GM18868 (cell line): Measurements from ENCODE around the gene KLHL30.

ENCODE experiments used
- ATAC-seq: cut with Tn5 transposase; IDR thresholded peaks from one replicate; pipeline ENCODE4 v1.9.1; 2021; ENCODE audit warnings: mild to moderate bottlenecking, moderate library complexity; ENCODE audit not compliant: unreplicated experiment

Gene KLHL30

DNA sequence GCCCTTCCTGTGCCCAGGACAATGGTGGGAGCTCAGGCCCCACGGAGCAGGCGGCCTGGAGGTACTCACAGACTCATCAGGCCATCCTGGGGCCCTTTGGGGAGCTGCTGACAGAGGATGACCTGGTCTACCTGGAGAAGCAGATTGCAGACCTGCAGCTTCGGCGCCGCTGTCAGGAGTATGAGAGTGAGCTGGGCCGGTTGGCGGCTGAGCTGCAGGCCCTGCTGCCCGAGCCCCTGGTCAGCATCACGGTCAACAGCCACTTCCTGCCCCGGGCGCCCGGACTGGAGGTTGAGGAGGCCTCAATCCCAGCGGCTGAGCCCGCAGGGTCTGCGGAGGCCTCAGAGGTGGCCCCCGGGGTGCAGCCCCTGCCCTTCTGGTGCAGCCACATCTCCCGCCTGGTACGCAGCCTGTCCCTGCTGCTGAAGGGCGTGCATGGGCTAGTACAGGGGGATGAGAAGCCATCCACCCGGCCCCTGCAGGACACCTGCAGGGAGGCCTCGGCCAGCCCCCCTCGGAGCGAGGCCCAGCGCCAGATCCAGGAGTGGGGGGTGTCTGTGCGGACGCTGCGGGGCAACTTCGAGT is 8.3 kb upstream of the KLHL30 start:
- ATAC-seq: no peak

DNA sequence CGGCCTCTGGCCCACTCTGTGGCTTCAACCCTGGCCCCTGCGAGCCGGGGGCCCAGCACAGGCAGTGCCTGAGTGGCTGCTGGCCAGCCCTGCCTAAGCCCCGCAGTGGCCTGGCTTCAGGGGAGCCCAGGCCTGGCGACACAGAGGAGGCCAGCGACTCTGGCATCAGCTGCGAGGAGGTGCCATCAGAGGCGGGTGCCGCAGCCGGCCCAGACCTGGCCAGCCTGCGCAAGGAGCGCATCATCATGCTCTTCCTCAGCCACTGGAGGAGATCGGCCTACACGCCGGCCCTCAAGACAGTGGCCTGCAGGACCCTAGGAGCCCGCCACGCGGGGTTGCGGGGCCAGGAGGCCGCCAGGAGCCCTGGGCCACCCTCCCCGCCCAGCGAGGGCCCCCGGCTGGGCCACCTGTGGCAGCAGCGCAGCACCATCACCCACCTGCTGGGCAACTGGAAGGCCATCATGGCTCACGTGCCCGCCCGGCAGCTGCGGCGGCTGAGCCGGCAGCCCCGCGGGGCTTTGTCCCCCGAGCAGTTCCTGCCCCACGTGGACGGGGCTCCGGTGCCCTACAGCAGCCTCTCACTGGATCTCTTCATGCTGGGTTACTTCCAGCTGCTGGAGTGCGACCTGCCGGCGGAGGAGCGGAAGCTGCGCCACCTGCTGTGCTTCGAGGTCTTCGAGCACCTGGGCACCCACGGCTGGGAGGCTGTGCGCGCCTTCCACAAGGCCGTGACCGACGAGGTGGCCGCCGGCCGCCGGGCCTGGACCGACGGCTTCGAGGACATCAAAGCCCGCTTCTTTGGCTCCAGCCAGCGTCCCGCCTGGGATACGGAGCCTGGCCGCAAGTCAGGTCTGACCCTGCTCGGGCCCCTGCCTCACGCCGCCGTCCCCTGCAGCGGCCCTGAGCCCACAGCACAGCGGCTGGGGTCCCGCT is 7.5 kb upstream of the KLHL30 start:
- ATAC-seq: no peak

DNA sequence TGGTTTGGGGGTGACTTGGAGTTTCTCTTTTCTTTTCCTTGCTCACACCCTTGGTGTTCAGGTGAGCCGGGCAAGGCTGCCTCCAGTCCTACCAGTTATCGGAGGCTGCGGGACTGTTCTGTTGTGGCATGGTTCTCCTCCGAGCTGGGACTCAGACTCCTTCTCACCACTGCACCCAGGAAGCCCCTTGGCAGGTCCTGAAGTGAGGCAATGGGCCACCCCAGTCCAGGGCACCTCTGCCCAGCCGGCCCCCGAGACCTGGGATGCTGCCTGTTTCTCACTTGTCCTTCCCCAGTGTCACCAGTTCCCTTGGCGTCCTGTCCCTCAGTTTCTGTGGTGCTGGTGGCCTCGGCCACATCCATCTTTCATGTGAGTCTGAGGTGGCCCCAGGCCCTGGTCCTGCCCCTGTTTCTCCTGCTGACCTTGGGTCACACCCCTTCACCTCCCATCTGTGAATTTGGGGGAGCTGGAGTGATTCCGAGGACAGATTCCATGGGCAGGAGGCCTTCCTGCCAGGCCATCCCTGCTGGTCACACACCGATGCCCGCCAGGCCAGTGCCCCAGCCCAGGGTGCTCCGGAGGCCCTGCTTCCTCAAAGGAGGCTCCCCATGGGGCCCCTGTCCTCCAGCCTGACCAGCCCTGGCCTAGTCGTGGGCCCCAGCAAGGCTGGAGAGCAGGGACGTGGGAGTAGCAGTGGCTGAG is 6.6 kb upstream of the KLHL30 start:
- no peak for ATAC-seq

DNA sequence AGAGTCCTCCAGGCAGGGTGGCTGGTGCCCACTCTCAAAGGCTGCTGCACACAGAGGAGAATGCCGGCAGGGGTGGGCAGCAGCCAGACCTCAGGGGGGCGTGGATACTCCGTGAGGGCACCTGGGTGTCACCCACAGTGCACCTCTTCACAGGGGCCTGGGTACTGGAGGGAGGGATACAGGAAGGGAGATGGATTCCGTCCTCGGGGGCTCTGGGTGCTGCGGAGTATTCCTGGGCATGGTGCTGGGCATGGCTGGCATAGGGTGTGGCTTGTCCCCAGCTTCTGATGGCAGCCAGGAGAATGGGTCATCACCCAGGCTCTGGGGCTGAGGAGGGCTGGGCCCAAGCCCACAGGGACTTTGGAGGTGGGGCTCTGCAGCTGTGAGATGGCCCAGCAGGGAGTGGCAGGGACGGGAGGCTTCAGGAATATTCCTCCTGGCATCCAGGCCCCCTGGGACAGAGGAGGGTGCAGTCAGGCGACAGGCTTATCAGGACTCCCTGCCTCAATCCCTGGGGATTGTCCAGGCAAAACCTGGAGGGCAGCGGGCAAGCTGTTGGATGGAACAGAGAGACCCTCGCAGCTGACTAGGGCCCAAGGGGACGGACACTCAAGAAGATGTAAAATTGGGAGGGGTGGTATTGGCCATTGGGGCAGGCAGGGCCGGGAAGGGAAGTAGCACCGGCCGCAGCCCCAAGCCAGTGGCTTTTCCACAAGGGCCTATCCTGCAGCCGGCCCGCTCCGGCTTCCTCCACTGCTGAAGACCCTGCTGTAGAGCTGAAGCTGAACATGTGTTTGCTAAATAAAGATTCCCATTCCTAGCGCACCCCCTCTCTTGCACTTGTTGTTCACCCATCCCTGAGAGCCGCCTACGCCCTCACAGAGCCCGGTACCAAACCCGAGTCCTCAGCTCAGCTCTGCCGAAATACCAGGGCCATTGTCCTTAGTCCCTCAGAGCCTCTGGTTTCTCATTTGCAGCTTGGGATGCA is 5.7 kb upstream of the KLHL30 start:
- no peak for ATAC-seq

DNA sequence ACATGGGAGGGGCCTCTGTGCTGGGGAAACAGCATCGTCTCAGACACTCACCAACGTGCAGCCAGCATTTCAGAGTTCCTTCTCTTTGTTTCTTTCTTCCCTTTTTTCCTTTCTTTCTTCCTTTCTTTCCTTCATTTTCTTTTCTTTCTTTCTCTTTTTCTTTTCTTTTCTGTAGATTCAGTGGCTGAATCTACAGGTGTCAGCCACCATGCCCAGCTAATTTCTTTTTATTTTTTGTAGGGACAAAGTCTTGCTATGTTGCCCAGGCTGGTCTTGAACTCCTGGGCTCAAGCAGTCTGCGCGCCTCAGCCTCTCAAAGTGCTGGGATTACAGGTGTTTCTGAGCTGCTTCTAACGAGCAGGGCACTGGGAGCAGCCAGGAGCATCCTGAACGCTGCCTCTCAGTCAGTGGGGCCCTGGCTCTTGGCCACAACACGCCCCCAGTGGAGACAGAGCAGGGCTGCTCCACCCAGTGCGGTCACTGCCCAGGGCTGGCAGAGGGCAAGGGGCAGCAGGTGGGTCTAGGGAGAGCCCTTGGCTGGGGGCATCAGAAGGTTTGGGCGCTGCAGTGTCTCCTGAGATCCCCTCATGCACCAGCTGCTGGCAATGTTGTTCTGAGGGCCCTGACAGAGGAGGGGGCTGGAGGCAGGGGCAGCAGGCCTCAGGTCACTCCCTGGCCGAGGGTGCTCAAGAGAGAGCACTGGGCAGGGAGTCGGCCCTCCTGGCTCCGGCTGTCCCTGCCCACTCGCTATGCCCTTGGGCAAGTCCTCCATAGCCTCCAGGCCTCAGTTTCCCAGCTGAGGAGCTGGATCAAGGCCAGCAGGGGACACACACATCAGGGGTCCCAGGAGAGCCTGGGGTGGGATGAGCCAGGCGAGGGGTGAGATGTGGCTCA is 4.7 kb upstream of the KLHL30 start:
- ATAC-seq: no peak

DNA sequence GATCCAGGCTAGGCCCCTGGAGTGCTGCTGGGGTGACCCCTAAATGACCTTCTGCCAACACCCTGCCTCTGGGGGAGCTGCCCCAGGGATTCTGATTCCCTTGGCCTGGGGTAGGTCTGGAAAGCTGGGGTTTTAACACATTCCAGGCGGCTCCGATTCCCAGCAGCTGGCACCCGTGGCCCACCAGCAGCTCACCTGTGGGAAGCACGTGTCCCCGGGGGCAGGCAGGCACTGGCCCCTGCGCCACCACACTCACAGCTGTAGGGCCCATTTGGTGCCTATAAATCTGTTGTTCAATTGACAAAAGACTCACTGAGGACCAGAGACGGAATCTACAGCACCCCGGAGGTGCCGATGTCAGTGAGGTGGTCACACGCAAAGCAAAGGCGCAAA is 4.1 kb upstream of the KLHL30 start:
- no peak for ATAC-seq

DNA sequence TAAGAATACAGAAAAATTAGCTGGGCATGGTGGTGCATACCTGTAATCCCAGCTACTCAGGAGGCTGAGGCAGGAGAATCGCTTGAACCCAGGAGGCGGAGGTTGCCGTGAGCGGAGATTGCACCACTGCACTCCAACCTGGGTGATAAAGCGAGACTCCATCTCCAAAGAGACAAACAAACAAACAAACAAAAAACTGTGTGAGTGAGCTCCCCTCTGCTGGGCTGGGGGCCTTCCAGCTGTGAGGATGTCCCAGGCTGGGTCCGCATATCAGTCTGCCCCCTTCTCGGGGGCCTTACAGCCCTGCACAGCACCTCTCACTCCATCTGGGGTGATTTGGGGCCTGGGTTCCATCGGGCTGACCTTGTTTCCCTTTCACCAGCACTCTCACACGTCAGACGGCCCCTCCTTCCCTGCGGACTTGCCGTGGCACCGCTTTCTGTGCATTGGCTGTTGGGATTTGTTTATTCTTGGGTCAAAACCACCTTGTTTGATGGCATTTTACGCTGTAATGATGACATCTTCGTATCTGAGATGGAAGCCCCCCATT is 2.8 kb upstream of the KLHL30 start:
- no peak for ATAC-seq

DNA sequence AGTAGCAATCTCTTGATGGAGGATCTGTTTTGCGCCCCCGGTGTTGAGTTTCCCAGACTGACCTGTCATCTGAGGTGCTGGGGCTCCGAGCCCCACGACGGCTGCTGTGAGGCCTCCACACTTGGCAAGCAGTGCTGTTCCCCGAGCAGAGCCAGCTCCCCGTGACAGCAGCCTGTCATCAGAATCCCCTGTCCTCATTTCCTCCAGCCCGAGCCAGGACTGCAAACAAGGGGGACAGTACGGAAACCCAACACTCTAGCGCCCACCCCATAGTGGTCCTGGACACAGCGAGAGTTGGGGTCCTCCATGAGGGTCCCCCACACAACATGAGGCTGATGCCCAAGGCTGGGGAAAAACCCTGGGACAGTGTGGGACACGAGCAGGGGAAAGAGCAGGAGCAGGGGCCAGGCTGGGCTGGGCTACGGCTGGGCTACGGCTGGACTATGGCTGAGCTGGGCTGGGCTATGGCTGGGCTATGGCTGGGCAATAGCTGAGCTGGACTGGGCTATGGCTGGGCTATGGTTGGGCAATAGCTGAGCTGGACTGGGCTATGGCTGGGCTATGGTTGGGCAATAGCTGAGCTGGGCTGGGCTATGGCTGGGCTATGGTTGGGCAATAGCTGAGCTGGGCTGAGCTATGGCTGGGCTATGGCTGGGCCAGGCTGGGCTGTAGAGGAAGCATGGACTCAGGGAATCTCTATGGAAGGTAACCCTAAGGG is 1.5 kb upstream of the KLHL30 start:
- ATAC-seq: no peak

DNA sequence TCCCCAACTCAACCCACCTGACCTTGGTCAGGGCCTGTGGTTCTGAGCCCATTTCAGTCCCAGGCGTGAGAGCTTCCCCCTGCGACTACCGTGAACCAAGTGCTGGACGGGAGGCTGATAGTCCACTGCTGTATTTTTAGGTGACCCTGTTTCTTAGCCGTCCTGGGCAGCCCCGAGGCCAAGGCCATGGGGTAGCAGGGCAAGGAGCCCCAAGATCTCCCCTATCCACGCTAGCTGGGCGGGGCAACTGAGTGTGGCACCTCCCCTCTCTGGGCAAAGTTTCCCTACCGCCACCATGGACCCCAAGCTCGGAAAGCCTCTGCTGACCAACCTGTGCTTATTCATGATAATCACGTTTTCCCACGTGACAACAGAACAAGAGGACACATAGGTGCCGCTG is 583 bp upstream of the KLHL30 start:
- ATAC-seq: no peak

DNA sequence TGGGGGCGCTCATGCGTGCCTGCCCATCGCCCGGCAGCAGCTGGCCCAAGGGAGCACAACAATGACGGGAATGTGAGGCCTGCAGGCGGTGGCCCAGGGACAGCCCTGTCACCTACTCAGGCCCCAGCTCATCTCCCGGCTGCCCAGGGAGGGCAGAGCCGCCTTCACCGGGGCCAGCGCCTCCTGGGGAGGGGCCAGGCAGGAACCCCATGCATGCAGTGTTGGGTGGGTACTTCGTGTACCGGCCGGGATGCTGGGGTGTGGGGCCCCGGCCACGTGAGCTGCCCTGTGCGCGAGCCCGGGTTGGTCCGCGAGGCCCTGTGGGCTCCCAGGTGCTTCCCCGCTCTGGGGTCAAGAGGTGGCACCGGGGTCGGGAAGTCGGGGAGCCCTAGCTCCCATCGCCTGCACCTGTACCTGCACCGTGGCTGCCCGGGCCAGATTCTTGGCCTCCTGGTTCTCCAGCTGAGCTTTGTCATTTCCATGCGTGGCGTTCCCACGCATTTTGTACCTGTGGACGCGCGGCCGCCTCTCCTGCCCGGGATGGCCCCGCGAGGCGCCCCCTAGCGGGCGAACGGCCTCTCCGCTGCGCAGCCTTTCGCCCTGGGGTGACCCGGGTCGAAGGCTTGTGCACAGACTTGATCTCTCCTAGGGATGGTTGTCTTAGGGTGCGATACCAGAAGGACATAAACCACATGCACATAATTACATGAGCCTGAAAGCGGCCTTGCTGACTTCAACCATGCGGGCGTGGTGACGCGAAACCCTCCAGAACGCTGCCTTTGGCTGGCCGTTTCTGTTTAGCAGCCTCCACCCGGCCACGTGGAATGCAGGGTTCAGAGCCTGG is 950 bp downstream of the KLHL30 start:
- no peak for ATAC-seq

DNA sequence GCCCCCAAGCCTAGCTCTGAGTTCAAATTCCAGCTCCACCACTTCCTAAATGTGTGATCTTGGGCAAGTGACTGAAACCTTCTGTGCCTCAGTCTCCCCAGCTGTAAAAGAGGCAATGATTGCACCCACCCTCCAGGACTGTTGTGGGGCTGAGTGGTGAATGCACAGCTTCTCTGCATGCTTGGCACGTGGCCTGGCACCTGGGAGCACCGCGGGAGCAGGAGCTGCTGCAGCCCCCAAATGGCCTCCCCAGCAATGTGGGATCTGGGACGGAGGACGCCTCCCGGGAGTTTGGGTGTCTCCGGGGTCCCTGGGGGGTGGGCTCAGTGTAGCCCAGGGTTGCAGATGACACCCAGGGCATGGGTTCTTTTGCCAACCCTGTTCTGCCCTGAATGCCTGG is 1.6 kb downstream of the KLHL30 start:
- ATAC-seq: no peak

DNA sequence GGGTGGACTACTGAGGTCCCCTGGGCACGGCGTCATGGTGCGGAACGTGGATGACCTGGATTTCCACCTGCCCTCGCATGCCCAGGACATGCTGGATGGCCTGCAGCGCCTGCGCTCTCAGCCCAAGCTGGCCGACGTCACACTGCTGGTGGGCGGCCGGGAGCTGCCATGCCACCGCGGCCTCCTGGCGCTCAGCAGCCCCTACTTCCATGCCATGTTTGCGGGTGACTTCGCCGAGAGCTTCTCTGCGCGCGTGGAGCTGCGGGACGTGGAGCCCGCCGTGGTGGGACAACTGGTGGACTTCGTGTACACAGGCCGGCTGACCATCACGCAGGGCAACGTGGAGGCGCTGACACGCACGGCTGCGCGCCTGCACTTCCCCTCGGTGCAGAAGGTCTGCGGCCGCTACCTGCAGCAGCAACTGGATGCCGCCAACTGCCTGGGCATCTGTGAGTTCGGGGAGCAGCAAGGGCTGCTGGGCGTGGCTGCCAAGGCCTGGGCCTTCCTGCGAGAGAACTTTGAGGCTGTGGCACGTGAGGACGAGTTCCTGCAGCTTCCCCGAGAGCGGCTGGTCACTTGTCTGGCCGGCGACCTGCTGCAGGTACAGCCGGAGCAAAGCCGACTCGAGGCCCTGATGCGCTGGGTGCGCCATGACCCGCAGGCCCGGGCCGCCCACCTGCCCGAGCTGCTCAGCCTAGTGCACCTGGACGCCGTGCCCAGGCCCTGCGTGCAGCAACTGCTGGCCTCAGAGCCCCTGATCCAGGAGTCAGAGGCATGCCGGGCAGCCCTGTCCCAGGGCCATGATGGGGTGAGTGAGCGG is 2.5 kb downstream of the KLHL30 start:
- ATAC-seq: no peak

DNA sequence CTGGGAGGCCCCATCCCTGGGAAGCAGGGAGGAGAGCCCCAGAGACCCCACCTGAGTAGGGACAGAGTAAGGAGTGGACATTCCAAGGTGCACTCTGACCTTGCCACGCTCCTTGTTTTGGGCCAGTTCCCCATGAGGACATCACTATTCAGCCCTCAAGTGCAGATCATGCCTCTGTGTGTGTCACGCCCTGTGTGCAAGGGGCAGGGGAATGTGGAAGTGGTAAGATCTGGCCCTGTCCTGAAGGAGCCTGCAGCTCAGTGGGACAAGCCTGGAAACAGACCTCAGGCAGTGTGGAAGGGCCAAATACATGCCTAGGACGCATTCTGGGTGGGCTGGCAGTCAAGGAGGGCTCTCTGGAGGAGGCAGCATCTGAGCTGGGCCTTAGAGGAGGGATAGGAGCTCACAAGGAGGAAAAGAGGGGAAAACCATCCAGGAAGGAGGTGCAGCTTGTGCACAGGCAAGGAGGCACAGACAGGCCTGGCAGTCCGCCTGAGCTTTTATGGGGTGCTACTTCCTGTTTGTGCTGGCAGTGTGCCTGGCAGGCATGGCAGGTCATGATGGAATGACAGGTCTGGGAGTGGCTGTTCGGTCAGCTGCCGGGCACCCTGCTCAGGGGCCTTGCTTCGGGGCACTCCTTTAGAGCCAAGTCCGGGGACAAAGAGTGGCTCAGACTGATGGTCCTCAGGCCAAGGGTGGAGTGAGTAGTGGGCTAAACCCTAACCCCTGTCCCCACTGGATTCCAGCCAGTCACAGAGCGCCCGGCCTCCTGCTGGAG is 3.3 kb downstream of the KLHL30 start:
- ATAC-seq: no peak

DNA sequence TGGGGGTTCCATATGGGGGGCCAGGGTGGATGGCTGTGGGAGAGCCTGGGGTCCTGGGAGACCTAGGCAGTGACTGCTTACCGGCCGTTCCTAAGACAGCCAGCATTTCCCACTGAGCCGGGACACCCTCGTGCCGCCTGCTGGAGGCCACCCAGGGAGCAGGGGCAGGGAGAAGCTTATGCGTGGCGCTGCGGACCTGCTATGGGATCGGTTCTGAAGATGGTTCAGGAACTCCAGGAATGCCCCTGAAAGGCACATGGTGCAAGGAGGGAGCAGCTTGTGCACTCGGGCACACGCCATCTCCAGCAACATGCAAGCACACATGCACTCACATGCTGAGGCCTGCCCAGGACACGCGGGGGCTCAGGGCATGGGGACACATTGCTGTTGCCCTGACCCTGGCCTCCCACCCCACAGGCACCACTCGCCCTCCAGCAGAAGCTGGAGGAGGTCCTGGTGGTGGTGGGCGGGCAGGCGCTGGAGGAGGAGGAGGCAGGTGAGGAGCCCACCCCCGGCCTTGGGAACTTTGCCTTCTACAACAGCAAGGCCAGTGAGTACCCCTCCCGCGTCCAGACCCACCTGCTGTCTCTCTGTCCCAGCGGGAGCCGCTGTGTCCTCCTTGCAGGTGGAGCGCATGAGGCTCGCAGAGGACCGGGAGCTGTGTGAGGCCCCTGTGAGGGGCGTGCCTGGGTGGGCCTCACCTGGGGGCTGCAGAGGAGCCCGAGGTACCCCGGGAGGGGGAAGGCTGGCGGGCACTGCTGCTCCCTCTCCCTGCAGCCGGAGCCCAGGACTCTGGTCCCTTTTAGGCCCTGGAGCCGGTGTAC is 4.1 kb downstream of the KLHL30 start:
- ATAC-seq: no peak

DNA sequence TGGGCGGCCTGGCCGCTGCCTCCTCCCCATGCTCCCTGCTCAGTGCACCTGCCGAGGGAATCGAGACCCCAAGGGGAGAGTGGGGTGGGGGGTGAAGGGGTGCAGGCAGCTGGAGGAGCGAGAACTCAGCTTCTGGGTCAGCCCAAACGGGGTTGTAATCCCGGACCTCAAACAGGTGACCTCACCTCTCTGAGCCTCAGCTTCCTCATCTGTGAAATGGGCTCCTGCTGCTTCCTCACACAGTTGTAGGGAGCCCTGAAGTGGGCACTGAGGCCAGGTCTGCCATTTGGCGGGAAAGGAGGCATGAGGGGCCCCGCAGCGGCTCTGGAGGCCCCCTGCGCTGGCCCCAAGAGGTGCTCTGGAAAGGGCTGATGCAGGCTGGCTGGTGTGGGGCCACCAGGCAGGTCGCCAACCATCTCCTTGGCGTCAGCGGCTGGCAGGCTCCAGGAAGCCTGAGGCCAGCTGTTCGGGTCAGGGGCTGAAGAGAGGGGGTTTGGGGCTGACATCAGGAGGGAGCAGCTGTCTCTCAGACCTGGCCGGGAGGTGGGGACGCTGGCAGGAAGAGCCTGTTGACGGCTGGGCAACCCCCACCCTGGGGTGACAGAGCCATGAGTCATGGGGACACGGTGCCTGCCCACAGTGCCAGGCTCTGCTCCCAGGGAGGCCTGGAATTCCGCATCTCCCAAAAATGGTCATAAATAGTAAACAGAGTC is 4.9 kb downstream of the KLHL30 start:
- no peak for ATAC-seq
